Panc1 (cell line): ENCODE data around the gene PROS1.

Experiments
- POLR2AphosphoS5 ChIP-seq: IDR thresholded peaks from 2 replicates; pipeline ENCODE4 v1.6.1; 2012; ENCODE audit warnings: mild to moderate bottlenecking, low read depth, low read length, moderate library complexity
- SIN3A ChIP-seq: IDR thresholded peaks from 2 replicates; pipeline ENCODE4 v1.6.1; 2012; ENCODE audit warnings: low read depth, mild to moderate bottlenecking, low read length, moderate library complexity, borderline replicate concordance; ENCODE audit not compliant: insufficient read depth
- TF ChIP-seq, protein P1 (sequence below): fragments of 450-650 bp; IDR thresholded peaks from 2 replicates; pipeline ENCODE4 v1.5.1; 2017; ENCODE audit warnings: mild to moderate bottlenecking
- TF ChIP-seq, protein P2 (sequence below), 2 experiments: IDR thresholded peaks; 2 replicates each; pipeline ENCODE4 v1.6.1; 2011 to 2012; ENCODE audit warnings: low read depth in 2 of 2, control low read depth in 1 of 2, low read length in 1 of 2, mild to moderate bottlenecking in 1 of 2, moderate library complexity in 1 of 2; ENCODE audit not compliant: insufficient read depth in 1 of 2

DNA sequence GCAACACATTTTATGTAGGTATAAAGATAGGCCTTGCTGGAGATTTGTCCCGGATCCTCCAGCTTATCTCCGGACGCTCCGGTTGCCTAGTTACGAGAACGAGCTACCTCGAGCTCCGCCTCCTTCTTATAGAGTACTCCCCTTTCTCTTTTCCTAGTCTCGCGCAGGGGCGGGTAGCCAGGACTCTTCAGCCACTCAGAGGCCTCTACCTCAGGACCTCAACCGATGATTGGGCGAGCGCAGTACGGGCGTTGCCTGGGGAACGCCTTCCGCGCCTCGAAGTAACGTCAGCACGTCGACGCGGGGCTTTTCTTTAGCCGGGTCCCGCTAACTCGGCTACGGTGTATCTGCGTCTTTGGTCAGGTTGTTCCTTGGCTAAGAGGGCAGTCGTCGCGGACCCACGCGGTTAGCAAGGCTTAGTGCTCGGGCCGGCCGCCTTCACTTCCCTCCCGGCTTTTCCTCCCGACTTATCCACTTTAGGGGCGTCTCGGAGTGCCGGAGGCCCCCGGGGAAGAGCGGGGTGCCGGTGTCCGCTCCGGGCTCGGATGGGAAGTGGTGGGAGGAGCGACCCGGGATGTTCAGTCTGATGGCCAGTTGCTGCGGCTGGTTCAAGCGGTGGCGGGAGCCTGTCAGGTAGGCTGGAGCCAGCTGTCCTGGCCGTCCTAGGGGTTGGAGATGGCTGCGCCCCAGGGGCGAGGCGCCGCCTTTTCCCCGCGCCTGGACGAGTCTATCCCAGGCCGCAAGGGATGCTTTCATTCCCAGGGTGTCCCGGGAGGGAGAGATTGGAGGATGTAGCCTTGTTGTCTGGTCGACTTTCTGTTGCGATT lies 6.4 kb upstream of the PROS1 start, which contains the start of gene ARL13B:
- TF ChIP-seq, protein P1, sequence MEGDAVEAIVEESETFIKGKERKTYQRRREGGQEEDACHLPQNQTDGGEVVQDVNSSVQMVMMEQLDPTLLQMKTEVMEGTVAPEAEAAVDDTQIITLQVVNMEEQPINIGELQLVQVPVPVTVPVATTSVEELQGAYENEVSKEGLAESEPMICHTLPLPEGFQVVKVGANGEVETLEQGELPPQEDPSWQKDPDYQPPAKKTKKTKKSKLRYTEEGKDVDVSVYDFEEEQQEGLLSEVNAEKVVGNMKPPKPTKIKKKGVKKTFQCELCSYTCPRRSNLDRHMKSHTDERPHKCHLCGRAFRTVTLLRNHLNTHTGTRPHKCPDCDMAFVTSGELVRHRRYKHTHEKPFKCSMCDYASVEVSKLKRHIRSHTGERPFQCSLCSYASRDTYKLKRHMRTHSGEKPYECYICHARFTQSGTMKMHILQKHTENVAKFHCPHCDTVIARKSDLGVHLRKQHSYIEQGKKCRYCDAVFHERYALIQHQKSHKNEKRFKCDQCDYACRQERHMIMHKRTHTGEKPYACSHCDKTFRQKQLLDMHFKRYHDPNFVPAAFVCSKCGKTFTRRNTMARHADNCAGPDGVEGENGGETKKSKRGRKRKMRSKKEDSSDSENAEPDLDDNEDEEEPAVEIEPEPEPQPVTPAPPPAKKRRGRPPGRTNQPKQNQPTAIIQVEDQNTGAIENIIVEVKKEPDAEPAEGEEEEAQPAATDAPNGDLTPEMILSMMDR = no peak
- TF ChIP-seq POLR2AphosphoS5 (peak; percentile 95), SIN3A (peak; percentile 90)
- TF ChIP-seq, protein P2, sequence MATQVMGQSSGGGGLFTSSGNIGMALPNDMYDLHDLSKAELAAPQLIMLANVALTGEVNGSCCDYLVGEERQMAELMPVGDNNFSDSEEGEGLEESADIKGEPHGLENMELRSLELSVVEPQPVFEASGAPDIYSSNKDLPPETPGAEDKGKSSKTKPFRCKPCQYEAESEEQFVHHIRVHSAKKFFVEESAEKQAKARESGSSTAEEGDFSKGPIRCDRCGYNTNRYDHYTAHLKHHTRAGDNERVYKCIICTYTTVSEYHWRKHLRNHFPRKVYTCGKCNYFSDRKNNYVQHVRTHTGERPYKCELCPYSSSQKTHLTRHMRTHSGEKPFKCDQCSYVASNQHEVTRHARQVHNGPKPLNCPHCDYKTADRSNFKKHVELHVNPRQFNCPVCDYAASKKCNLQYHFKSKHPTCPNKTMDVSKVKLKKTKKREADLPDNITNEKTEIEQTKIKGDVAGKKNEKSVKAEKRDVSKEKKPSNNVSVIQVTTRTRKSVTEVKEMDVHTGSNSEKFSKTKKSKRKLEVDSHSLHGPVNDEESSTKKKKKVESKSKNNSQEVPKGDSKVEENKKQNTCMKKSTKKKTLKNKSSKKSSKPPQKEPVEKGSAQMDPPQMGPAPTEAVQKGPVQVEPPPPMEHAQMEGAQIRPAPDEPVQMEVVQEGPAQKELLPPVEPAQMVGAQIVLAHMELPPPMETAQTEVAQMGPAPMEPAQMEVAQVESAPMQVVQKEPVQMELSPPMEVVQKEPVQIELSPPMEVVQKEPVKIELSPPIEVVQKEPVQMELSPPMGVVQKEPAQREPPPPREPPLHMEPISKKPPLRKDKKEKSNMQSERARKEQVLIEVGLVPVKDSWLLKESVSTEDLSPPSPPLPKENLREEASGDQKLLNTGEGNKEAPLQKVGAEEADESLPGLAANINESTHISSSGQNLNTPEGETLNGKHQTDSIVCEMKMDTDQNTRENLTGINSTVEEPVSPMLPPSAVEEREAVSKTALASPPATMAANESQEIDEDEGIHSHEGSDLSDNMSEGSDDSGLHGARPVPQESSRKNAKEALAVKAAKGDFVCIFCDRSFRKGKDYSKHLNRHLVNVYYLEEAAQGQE (IDR thresholded peaks at IDR 0.05; ENCODE audit: insufficient read depth in 1 of 2, low read depth in 2 of 2, low read length in 1 of 2) = no peak
